Liver (tissue), 9 donors: ENCODE results near the gene ENO4. TPM values are rescaled to one million over a fixed set of nuclear protein-coding genes. Genes with fewer than 3 reads are reported as not detected.

Experiments
- DNase-seq: peaks from one replicate; pipeline ENCODE4 v3.0.0-alpha.2; 2017; ENCODE audit warnings: low spot score
- H3K27ac ChIP-seq, 2 donors: one replicate each; pipeline ENCODE4 v1.7.0; 2013; ENCODE audit warnings: inconsistent platforms in 2 of 2, low read length in 2 of 2, control low read depth in 1 of 2, low read depth in 1 of 2, mild to moderate bottlenecking in 1 of 2
- H3K27me3 ChIP-seq, 4 donors: one replicate each; pipeline versions ENCODE4 v1.6.1 to v1.7.0; 2013; ENCODE audit warnings: low read length in 3 of 4, inconsistent platforms in 1 of 4, mild to moderate bottlenecking in 1 of 4, moderate library complexity in 1 of 4; ENCODE audit not compliant: control insufficient read depth in 4 of 4, insufficient read depth in 4 of 4
- H3K36me3 ChIP-seq, 4 donors: one replicate each; pipeline versions ENCODE4 v1.6.1 to v1.7.0; 2013; ENCODE audit warnings: low read length in 3 of 4, mild to moderate bottlenecking in 3 of 4, low read depth in 1 of 4, moderate library complexity in 1 of 4; ENCODE audit not compliant: control insufficient read depth in 4 of 4, insufficient read depth in 3 of 4
- H3K4me1 ChIP-seq, 4 donors: one replicate each; pipeline versions ENCODE4 v1.6.1 to v1.7.0; 2013; ENCODE audit warnings: low read length in 3 of 4, mild to moderate bottlenecking in 3 of 4, moderate library complexity in 1 of 4; ENCODE audit not compliant: control insufficient read depth in 4 of 4, insufficient read depth in 4 of 4
- H3K4me3 ChIP-seq, 3 donors: one replicate each; pipeline versions ENCODE4 v1.6.1 to v1.7.0; 2013; ENCODE audit warnings: low read length in 3 of 3, control low read depth in 1 of 3, low read depth in 1 of 3, mild to moderate bottlenecking in 1 of 3
- H3K9ac ChIP-seq, 2 donors: one replicate each; pipeline ENCODE4 v1.7.0; 2013; ENCODE audit warnings: low read length in 2 of 2, mild to moderate bottlenecking in 2 of 2, moderate library complexity in 2 of 2, control low read depth in 1 of 2, low read depth in 1 of 2
- H3K9me3 ChIP-seq, 4 donors: one replicate each; pipeline versions ENCODE4 v1.6.1 to v1.7.0; 2013; ENCODE audit warnings: low read length in 3 of 4; ENCODE audit not compliant: control insufficient read depth in 4 of 4
- CTCF ChIP-seq: fragments of 150-350 bp; IDR thresholded peaks from 2 replicates; pipeline ENCODE4 v1.5.1; 2017; ENCODE audit warnings: improper control_type of control experiment, low read depth, low read length; ENCODE audit not compliant: missing input control
- EGR1 ChIP-seq, 2 donors: IDR thresholded peaks; 2 replicates each; pipeline ENCODE4 v1.6.1; 2016 to 2018; ENCODE audit warnings: antibody characterized with exemption in 2 of 2, low read depth in 2 of 2
- FOXA1 ChIP-seq: IDR thresholded peaks from 2 replicates; pipeline ENCODE4 v1.6.1; 2016; ENCODE audit warnings: antibody characterized with exemption
- FOXA2 ChIP-seq: IDR thresholded peaks from 2 replicates; pipeline ENCODE4 v1.6.1; 2016; ENCODE audit warnings: antibody characterized with exemption
- GABPA ChIP-seq, 2 donors: IDR thresholded peaks in 1 of 2; conservative IDR thresholded peaks in 1 of 2; 2 replicates each; pipeline ENCODE4 v1.6.1; 2016; ENCODE audit warnings: antibody characterized with exemption in 2 of 2, mild to moderate bottlenecking in 1 of 2, moderate library complexity in 1 of 2
- HNF4A ChIP-seq, 2 donors: conservative IDR thresholded peaks; 2 replicates each; pipeline ENCODE4 v1.6.1; 2016; ENCODE audit warnings: antibody characterized with exemption in 2 of 2, mild to moderate bottlenecking in 2 of 2
- HNF4G ChIP-seq: IDR thresholded peaks from 2 replicates; pipeline ENCODE4 v1.6.1; 2016; ENCODE audit warnings: antibody characterized with exemption
- JUND ChIP-seq, 2 donors: IDR thresholded peaks; 2 replicates each; pipeline ENCODE4 v1.6.1; 2016; ENCODE audit warnings: antibody characterized with exemption in 2 of 2
- NR2F2 ChIP-seq: IDR thresholded peaks from 2 replicates; pipeline ENCODE4 v1.6.1; 2016; ENCODE audit warnings: antibody characterized with exemption
- RAD21 ChIP-seq, 2 donors: IDR thresholded peaks; 2 replicates each; pipeline ENCODE4 v1.6.1; 2016; ENCODE audit warnings: antibody characterized with exemption in 2 of 2, mild to moderate bottlenecking in 2 of 2
- REST ChIP-seq: IDR thresholded peaks from 2 replicates; pipeline ENCODE4 v1.6.1; 2016; ENCODE audit warnings: antibody characterized with exemption, mild to moderate bottlenecking
- RXRA ChIP-seq, 2 donors: IDR thresholded peaks; 2 replicates each; pipeline ENCODE4 v1.6.1; 2017 to 2018; ENCODE audit warnings: antibody characterized with exemption in 2 of 2, mild to moderate bottlenecking in 1 of 2
- SP1 ChIP-seq: IDR thresholded peaks from 2 replicates; pipeline ENCODE4 v1.6.1; 2018; ENCODE audit warnings: antibody characterized with exemption, mild to moderate bottlenecking
- TAF1 ChIP-seq: conservative IDR thresholded peaks from 2 replicates; pipeline ENCODE4 v1.6.1; 2016; ENCODE audit warnings: antibody characterized with exemption, mild to moderate bottlenecking
- YY1 ChIP-seq: IDR thresholded peaks from 2 replicates; pipeline ENCODE4 v1.6.1; 2016; ENCODE audit warnings: antibody characterized with exemption, mild to moderate bottlenecking
- WGBS: extraction: QIAGEN DNeasy Blood & Tissue Kit; methylation state at CpG from one replicate; pipeline ENCODE4 v1.1.7; 2013; 5-methylcytosine and 5-hydroxymethylcytosine counted together
- polyA plus RNA-seq, 2 donors: library from polyadenylated mRNA; stranded (reverse) in 1 of 2; unstranded in 1 of 2; fragments of 200-250 nt in 1 of 2; fragments of >200 nt in 1 of 2; fragmentation: Nextera tagmentation in 1 of 2; extraction: Ambion mirVana in 1 of 2; gene quantifications; one replicate each; pipeline versions ENCODE4 v1.2.1 to v1.2.3, GENCODE V29; 2013 to 2015
- total RNA-seq, 2 donors: library from RNA; depleted of rRNA; stranded (reverse); fragments of >200 nt; gene quantifications; one replicate each; pipeline ENCODE4 v1.2.3, GENCODE V29; 2014
- TF ChIP-seq, protein P1 (sequence below): IDR thresholded peaks from 2 replicates; pipeline ENCODE4 v1.6.1; 2016; ENCODE audit warnings: antibody characterized with exemption
- TF ChIP-seq, protein P2 (sequence below): IDR thresholded peaks from 2 replicates; pipeline ENCODE4 v1.6.1; 2016; ENCODE audit warnings: antibody characterized with exemption
- TF ChIP-seq, protein P3 (sequence below): IDR thresholded peaks from 2 replicates; pipeline ENCODE4 v1.6.1; 2016; ENCODE audit warnings: antibody characterized with exemption
- donor health status: healthy.
- donor health status: healthy.
- donor health status: healthy.
- donor health status: healthy.
- donor health status: healthy.

ENO4 gene
- total and polyA plus RNA-seq, 4 donors, result 0.03 to 0.19 (median 0.10) TPM

- Histone ChIP-seq H3K4me1 (peaks cover 0 to 9% (median 6%) of the 10 kb centered on the region in 4 donors), H3K9me3 (no peaks in the 10 kb centered on the region), H3K27me3 (no peaks in the 10 kb centered on the region), H3K36me3 (peaks cover 0 to 23% (median 2%) of the 10 kb centered on the region in 4 donors), H3K4me3 (no peak overlapping the region), H3K27ac (no peak overlapping the region), H3K9ac (no peak overlapping the region)
- no peak for DNase-seq
- TF ChIP-seq GABPA (IDR thresholded peaks at IDR 0.05 in 1 of 2, conservative IDR thresholded peaks at IDR 0.05 in 1 of 2), result no peak
- TF ChIP-seq REST, result no peak
- TF ChIP-seq, protein P1, sequence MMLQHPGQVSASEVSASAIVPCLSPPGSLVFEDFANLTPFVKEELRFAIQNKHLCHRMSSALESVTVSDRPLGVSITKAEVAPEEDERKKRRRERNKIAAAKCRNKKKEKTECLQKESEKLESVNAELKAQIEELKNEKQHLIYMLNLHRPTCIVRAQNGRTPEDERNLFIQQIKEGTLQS, result no peak
- no peak for TF ChIP-seq FOXA1
- no peak for TF ChIP-seq EGR1 (IDR thresholded peaks at IDR 0.05; ENCODE audit: low read depth in 2 of 2)
- TF ChIP-seq TAF1, result no peak
- no peak for TF ChIP-seq HNF4G
- no peak for TF ChIP-seq FOXA2
- TF ChIP-seq NR2F2, result no peak
- TF ChIP-seq SP1, result no peak
- TF ChIP-seq CTCF, result no peak
- TF ChIP-seq RAD21 (IDR thresholded peaks at IDR 0.05), result no peak
- TF ChIP-seq, protein P2, sequence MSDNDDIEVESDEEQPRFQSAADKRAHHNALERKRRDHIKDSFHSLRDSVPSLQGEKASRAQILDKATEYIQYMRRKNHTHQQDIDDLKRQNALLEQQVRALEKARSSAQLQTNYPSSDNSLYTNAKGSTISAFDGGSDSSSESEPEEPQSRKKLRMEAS, result no peak
- TF ChIP-seq HNF4A (conservative IDR thresholded peaks at IDR 0.05), result no peak
- TF ChIP-seq, protein P3, sequence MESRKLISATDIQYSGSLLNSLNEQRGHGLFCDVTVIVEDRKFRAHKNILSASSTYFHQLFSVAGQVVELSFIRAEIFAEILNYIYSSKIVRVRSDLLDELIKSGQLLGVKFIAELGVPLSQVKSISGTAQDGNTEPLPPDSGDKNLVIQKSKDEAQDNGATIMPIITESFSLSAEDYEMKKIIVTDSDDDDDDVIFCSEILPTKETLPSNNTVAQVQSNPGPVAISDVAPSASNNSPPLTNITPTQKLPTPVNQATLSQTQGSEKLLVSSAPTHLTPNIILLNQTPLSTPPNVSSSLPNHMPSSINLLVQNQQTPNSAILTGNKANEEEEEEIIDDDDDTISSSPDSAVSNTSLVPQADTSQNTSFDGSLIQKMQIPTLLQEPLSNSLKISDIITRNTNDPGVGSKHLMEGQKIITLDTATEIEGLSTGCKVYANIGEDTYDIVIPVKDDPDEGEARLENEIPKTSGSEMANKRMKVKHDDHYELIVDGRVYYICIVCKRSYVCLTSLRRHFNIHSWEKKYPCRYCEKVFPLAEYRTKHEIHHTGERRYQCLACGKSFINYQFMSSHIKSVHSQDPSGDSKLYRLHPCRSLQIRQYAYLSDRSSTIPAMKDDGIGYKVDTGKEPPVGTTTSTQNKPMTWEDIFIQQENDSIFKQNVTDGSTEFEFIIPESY, result no peak
- no peak for TF ChIP-seq YY1
- no peak for TF ChIP-seq RXRA (IDR thresholded peaks at IDR 0.05)
- TF ChIP-seq JUND (IDR thresholded peaks at IDR 0.05), result no peak
- WGBS, result 95% methylated on average over 1 of the region's 1 CpG
Observed at GRCh38 chr10:116913695-116914094, 64.4 kb downstream of the ENO4 start.
